Femur (tissue), 1 donor: ENCODE data around the gene GADD45B.
"Not testable (repeated sequence)": the region's sequence is repeated elsewhere in the genome, so short reads cannot be mapped to it uniquely, and the experiment has no call there.

Experiments
- DNase-seq: peaks from one replicate; pipeline ENCODE4 v3.0.0-alpha.2; 2017

Gene GADD45B

DNA sequence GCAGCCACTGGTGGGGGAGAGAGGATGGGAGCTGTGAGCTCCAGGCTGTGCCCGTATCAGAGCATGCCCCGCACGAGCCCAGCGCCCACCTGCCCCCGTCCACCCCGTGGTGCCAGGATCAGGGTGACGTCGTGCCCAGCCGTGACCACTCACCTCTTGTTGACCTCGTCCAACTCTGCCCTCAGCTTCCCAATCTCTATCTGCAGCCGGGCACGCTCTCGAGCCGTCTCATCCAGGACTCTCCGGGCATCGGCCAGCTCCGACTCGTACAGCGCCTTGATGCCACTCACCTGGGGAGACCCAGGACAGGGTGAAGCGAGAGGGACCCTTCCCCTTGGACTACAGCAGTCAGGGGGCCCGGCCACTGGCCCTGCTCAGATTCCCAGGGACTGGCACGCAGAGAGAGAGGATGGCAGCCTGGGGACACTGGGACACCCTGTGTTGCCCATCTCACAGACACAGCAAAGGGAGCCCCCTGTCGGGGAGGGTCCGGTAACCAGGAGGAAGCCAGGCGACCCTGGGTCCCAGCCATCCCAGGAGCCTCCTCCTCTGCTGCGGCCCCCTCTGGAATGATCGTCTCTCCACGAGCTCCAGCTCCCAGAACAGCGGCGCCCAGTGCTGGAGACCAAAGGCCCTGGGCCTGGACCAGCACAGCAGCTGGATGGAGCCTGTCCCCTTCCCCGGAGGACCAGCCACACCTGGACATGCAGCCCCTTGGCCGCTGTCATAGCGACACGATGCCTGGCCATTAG is 31.5 kb upstream of the GADD45B start:
- no peak for DNase-seq

DNA sequence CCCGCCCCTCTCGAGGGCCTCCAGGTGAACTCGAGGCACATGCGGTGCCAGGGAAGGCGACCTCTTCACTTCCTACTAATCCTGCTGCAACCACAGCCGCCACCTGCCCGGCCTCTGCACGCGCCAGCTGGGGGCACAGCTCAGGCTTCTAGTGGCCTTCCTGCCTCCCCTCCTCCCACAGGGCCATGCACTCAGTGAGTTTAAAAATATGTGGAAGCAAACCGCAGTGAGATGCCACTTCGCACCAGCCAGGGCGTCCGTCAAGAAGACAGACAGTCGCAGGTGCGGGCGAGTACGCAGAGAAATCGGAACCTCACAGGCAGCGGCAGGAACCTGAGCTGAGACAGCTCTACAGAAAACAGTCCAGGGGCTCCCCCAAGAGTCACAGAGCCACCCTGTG is 29.5 kb upstream of the GADD45B start:
- DNase-seq, result peak; percentile 86

DNA sequence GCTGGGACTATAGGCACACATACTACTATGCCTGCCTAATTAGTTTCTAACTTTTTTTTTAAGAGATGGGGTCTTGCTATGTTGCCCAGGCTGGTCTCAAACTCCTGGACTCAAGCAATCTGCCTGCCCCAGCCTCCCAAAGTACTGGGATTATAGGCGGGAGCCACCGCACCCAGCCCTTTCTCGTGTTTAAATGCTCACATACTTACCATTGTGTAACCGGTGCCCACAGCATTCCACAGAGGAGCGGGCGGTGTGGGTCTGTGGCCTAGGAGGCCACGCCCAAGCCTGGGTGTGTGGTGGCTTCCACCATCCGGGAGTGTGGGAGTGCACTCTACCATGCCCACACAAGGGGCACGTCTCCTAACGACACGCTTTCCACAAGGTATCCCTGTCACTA is 26.9 kb upstream of the GADD45B start:
- no peak for DNase-seq

DNA sequence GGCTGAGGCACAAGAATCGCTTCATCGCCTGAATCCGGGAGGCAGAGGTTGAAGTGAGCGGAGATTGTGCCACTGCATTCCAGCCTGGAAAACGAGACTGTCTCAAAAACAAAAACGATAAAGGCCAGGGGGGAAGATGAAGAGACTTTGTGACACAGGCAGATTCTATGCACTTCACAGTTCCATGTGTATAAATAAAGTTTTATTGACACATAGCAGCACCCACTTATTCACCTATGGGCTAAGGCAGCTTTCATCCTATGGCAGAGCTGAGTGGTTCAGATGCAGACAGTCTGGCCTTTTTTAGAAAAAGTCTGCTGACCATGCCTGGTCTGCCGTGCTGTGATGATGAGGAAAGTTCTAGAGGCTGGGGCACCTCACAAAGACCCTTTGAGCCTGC is 24.8 kb upstream of the GADD45B start:
- no peak for DNase-seq

- DNase-seq, result no peak
Measured at GRCh38 chr19:2451741-2452140, 24.2 kb upstream of the GADD45B start.

DNA sequence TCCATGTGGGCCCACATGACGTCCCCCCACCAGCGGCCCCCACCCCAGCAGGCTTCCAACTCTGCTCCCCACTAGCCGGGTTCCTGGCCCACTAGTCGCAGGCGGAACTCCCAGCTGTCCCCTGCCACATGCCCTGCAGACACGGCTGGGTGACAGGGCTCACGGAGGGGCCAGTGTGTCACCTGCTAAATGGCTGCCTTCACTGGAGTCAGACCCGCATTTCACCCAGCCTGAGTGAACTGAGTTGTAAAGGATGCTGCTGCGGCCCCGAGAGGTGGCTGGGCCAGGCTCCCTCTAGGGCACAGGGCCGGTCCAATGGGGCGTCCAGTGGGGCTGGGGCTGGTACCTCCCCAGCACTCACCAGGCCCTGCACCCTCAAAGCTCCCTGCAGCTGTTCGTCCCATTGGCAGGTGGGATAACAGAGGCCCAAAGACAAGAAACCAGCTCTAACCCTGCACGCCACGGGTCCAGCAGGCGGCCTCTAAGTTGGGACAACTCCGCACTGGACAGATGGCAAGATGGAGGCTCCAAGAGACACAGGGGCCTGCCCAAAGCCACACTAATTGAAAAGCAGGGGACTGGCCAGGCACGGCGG is 22.4 kb upstream of the GADD45B start:
- peak; percentile 19 for DNase-seq

GRCh38 chr19:2454199-2454961 is 21.5 kb upstream of the GADD45B start:
- DNase-seq, result no peak

DNA sequence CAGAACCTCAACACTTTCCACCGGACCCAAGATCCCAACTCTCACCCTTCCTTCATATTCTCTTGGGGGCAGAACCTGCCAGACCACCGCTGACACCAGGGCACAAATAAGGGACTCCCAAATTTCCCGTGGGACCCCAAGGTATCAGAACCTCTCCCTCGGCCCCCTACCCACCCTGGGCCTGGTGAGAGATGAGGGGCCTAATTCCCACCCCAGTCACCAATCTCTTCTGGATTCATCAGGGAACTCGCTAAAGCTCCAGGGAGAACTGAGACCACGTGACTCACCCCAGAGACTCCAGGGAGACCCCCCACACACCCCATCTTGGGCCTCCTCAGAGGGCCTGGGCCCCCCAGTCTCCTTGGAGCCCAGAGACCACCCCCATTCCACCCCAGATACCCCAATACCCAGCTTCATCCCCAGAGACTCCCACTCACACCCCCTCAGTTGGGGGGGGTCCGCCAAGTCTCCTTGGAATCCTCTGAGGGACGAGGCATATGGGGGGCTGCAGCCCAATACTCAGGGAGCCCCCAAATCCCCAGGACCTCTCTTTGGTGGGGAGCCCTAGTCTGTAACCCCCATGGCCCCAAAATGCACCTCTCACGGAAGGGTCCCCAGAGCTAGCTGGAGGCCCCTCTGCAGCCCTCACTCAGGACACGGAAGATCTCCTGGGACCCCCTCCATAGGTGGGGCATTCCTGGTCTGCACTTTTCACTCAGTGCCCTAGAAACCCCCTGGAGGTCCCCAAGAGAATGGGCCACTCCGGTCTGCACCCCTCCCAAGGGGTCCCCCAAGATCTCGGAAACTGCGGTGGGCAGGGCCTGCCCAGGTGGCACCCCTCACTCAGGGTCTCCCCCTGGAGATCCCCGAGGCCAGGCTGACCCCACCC is 20.7 kb upstream of the GADD45B start:
- peak; percentile 19 for DNase-seq

GRCh38 chr19:2455851-2456570 is 19.9 kb upstream of the GADD45B start:
- DNase-seq, result peak; percentile 58

DNA sequence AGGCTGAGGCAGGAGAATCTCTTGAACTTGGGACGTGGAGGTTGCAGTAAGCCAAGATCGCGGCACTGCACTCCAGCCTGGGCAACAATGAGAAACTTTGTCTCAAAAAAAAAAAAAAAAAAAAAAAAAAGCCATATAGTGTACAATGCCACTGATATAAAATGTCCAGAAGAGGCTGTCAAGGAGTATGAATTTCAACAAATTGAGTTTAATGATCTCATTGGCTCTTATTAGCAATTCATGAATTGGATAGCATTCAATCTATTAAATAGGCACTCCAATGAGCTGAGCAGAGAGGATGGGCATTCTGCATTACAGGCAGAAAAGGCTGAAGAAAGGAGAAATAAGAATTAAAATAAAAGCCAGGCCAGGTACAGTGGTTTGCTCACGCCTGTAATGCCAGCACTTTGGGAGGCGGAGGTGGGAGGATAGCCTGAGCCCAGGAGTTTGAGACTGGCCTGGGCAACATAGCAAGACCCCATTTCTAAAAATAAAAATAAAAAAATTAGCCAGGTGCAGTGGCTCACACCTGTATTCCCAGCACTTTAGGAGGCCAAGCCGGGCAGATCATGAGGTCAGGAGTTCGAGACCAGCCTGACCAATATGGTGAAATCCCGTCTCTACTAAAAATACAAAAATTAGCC is 18.4 kb upstream of the GADD45B start:
- DNase-seq, result no peak

- no peak for DNase-seq
Measured at GRCh38 chr19:2458054-2458453, 17.9 kb upstream of the GADD45B start.

DNA sequence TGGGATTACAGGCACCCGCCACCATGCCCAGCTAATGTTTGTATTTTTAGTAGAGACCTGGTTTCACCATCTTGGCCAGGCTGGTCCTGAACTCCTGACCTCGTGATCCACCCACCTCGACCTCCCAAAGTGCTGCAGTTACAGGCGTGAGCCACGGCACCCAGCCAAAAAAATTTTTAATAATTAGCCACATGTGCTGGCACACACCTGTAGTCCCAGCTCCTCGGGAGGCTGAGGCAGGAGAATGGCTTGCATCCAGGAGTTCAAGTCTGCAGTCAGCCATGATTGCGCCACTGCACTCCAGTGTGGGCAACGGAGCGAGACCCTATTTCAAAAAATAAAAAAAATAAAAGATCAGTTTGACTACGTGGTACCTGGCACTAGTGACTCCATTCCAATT is 17.2 kb upstream of the GADD45B start:
- not testable (repeated sequence) for DNase-seq

GRCh38 chr19:2460245-2460644 is 15.7 kb upstream of the GADD45B start:
- DNase-seq, result no peak

DNA sequence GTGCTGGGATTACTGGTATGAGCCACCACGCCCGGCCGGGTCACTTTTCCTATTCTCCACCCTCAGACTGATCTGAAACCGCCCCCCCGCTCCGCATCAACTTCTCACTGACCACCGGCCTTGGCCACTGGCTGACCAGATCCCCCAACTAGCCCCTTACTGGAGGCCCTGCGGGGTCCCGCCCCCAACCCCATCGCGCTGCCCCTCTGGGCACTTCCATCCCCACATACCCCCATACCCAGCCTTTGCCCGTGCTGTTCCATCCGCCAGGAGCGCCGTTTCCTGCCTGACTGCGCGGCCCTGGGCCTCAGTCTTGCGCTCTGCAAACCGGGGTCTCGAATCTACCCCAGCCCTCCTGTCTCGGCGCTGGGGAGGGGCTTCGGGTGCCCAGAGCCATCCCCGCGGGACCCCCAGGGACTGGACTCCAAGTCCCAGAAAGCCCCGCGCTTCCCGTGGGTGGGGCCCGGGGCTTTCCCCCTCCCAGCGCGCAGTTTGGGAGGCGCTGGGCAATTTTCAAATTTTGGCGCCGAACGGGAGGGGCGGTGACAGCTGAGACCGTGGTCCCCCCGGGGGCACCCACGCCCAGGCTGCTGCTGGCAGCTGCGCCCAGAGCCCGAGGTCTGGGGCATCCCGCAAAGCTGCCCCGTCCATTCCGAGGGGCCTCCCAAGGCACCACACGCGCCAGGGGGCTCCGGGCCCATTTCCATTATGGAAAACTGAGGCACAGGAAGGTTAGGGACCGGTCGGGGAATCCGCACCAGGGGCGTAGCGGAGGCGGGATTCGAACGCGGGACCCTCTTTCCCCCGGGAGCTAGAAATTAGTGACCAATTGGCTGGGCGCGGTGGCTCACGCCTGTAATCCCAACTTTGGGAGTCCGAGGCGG is 13.9 kb upstream of the GADD45B start:
- peak; percentile 87 for DNase-seq

DNA sequence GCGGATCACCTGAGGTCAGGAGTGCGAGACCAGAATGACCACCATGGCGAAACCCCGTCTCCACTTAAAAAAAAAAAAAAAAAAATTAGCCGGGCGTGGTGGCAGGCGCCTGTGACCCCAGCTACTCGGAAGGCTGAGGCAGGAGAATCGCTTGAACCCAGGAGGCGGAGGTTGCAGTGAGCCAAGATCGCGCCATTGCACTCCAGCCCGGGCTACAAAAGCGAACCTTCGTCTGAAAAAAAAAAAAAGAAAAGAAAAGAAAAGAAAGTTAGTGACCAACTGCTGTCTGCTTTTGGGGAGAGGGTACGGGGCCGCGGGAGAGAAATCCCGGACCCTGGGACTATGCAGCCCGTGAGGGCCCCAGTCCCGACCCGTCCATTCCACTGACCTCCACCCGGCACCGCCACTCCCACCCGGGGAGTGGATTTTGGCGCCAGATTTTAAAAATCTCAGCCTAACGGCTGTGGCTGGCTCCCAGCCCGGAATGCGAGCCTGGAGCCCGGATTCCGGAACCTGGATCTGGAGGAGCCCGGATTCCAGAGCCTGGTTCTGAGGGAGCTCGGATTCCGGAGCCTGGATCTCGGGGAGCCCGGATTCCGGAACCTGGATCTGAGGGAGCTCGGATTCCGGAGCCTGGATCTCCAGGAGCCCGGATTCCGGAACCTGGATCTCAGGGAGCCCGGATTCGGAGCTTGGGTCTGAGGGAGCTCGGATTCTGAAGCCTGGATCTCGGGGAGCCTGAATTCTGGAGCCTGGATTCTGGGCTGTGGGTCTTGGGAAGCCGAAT is 13.1 kb upstream of the GADD45B start:
- peak; percentile 94 for DNase-seq

DNA sequence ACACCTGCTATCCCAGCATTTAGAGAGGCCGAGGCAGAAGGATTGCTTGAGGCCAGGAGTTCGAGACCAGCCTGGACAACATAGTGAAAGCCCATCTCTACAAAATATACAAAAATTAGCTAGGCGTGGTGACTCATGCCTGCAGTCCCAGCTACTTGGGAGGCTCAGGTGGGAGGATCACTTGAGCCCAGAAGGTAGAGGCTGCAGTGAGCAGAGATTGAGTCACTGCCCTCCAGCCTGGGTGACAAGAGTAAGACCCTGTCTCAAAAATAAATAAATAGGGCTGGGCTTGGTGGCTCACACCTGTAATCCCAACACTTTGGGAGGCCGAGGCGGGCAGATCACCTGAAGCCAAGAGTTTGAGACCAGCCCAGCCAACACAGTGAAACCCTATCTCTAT is 12.2 kb upstream of the GADD45B start:
- DNase-seq, result not testable (repeated sequence)

DNA sequence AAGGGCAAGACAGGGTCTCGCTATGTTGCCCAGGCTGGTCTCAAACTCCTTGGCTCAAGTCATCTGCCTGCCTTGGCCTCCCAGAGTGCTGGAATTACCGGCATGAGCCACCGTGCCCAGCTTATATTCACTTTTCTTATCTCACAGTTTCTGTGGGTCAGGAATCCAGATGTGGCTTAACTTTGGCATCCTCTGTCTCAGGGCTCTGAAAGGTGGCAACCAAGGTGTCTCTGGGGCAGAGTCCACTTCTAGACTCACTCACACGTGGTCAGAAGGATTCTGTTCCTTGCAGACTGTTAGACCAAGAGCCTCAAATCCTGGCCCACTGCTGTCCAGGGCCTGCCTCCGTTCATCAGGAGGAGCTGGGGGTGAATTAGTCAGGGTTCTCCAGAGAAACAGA is 11.5 kb upstream of the GADD45B start:
- no peak for DNase-seq

- no peak for DNase-seq
Measured at GRCh38 chr19:2468596-2468995, 7.3 kb upstream of the GADD45B start.

- DNase-seq, result peak; percentile 76
Measured at GRCh38 chr19:2469102-2469914, 6.6 kb upstream of the GADD45B start.
